H1 (cell line): Measurements from ENCODE around the gene XRCC6. TPM values are rescaled to one million over a fixed set of nuclear protein-coding genes. Genes with fewer than 3 reads are reported as not detected.

Source experiments
- MAFK ChIP-seq: IDR thresholded peaks from 2 replicates; pipeline ENCODE4 v1.6.1; 2012; ENCODE audit warnings: low read depth, mild to moderate bottlenecking, improper control_type of control experiment, low read length
- polyA plus RNA-seq, 7 experiments: library from polyadenylated mRNA; depleted of rRNA in 3 of 7; stranded (reverse) in 5 of 7; unstranded in 2 of 7; fragments of >200 nt in 5 of 7; fragments of 200-250 nt in 2 of 7; gene quantifications; 1 replicate in 5 of 7; 2 replicates in 1 of 7; 4 replicates in 1 of 7; pipeline versions ENCODE4 v1.2.1 to v1.2.3, GENCODE V29; 2011 to 2013; ENCODE audit warnings: missing spikeins in 2 of 7, mixed read lengths in 2 of 7
- total RNA-seq: library from RNA; stranded (reverse); fragmentation: NEBNext Ultra II Directional; extraction: Animal tissue kit (Norgen Biotek cat#: 25700); gene quantifications from 2 replicates; pipeline ENCODE4 v1.2.1, GENCODE V29; 2021
- TF ChIP-seq, protein P1 (sequence below): IDR thresholded peaks from 2 replicates; pipeline ENCODE4 v1.6.1; 2011; ENCODE audit warnings: low read depth, mild to moderate bottlenecking, low read length; ENCODE audit not compliant: insufficient read depth

Gene XRCC6
- total and polyA plus RNA-seq, 2 of the 8 experiments (the other 6 are each of a cell fraction or from before 2014, with no cell fraction given), result 150 to 490 TPM

- TF ChIP-seq MAFK, result no peak
- TF ChIP-seq, protein P1, sequence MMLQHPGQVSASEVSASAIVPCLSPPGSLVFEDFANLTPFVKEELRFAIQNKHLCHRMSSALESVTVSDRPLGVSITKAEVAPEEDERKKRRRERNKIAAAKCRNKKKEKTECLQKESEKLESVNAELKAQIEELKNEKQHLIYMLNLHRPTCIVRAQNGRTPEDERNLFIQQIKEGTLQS, result no peak
- TF ChIP-seq, all 59 proteins: peak for 0
Measured at GRCh38 chr22:41690476-41690875, 69.4 kb downstream of the XRCC6 start (continued).
